NT2/D1 (cell line): Measurements from ENCODE around the gene LILRB3.
"Not testable (repeated sequence)": the region's sequence is repeated elsewhere in the genome, so short reads cannot be mapped to it uniquely, and the experiment has no call there.

ENCODE experiments used
- SUZ12 ChIP-seq: IDR thresholded peaks from 2 replicates; pipeline ENCODE4 v1.6.1; 2011; ENCODE audit not compliant: insufficient read length, insufficient read depth; ENCODE audit errors: extremely low read depth
- YY1 ChIP-seq: IDR thresholded peaks from 2 replicates; pipeline ENCODE4 v1.6.1; 2011; ENCODE audit not compliant: insufficient read length, insufficient read depth

- TF ChIP-seq YY1, SUZ12: not testable (repeated sequence)
These were observed 15.6 kb downstream of the LILRB3 start for GRCh38 chr19:54207193-54207592.
